Keratinocyte (primary cell): ENCODE results near the gene NPS. TPM values are rescaled to one million over a fixed set of nuclear protein-coding genes. Genes with fewer than 3 reads are reported as not detected.

Source experiments
- DNase-seq: peaks from one replicate; pipeline ENCODE4 v3.0.0-alpha.2; 2011; ENCODE audit warnings: low read depth, missing footprints, low spot score
- FAIRE-seq: peaks from 2 replicates; lab custom pipeline; 2011; peaks lifted over from hg19 to GRCh38; lab: Jason Lieb, UNC
- H2AFZ ChIP-seq: 2 replicates; pipeline ENCODE4 v1.6.0; 2012; ENCODE audit warnings: low read length, control low read depth, inconsistent platforms; ENCODE audit not compliant: control insufficient read depth
- H3K27ac ChIP-seq: 2 replicates; pipeline ENCODE4 v1.5.1; 2011; ENCODE audit warnings: low read length; ENCODE audit not compliant: control insufficient read depth, insufficient read depth
- H3K27me3 ChIP-seq: 3 replicates; pipeline ENCODE4 v1.6.0; 2011; ENCODE audit warnings: low read length; ENCODE audit not compliant: control insufficient read depth, insufficient read depth; ENCODE audit errors: extremely low read depth
- H3K36me3 ChIP-seq, 2 experiments: 2 replicates in 1 of 2; 3 replicates in 1 of 2; pipeline ENCODE4 v1.5.1; 2011; ENCODE audit warnings: low read length in 2 of 2, mild to moderate bottlenecking in 1 of 2; ENCODE audit not compliant: control insufficient read depth in 2 of 2, insufficient read depth in 2 of 2; ENCODE audit errors: extremely low read depth in 1 of 2
- H3K4me1 ChIP-seq: 3 replicates; pipeline ENCODE4 v1.5.1; 2011; ENCODE audit warnings: low read length; ENCODE audit not compliant: control insufficient read depth, insufficient read depth; ENCODE audit errors: extremely low read depth
- H3K4me2 ChIP-seq: 3 replicates; pipeline ENCODE4 v1.6.0; 2011; ENCODE audit warnings: low read depth, low read length; ENCODE audit not compliant: control insufficient read depth, insufficient read depth; ENCODE audit errors: extremely low read depth
- H3K4me3 ChIP-seq, 3 experiments: fragments of 200-600 bp in 1 of 3; sonication (generic) in 1 of 3; 2 replicates in 2 of 3; 3 replicates in 1 of 3; pipeline ENCODE4 v1.5.1; 2011 to 2016; ENCODE audit warnings: low read length in 3 of 3, mild to moderate bottlenecking in 3 of 3, control low read depth in 2 of 3, inconsistent platforms in 1 of 3, low read depth in 1 of 3, mixed read lengths in 1 of 3, mixed run types in 1 of 3, moderate library complexity in 1 of 3; ENCODE audit not compliant: control insufficient read depth in 2 of 3, insufficient read depth in 2 of 3; ENCODE audit errors: extremely low read depth in 1 of 3
- H3K79me2 ChIP-seq: 2 replicates; pipeline ENCODE4 v1.6.0; 2012; ENCODE audit warnings: low read length; ENCODE audit not compliant: control insufficient read depth, insufficient read depth
- H3K9ac ChIP-seq: 3 replicates; pipeline ENCODE4 v1.6.0; 2011; ENCODE audit warnings: low read length; ENCODE audit not compliant: control insufficient read depth, insufficient read depth; ENCODE audit errors: extremely low read depth
- H3K9me1 ChIP-seq: 3 replicates; pipeline ENCODE4 v1.6.0; 2011; ENCODE audit warnings: low read length; ENCODE audit not compliant: control insufficient read depth, insufficient read depth; ENCODE audit errors: extremely low read depth
- H3K9me3 ChIP-seq: 2 replicates; pipeline ENCODE4 v1.5.1; 2012; ENCODE audit warnings: low read depth, low read length; ENCODE audit not compliant: control insufficient read depth
- H4K20me1 ChIP-seq: 3 replicates; pipeline ENCODE4 v1.6.0; 2011; ENCODE audit warnings: low read length; ENCODE audit not compliant: control insufficient read depth, insufficient read depth; ENCODE audit errors: extremely low read depth
- CTCF ChIP-seq, 3 experiments: IDR thresholded peaks in 1 of 3; conservative IDR thresholded peaks in 1 of 3; optimal IDR thresholded peaks in 1 of 3; 2 replicates in 2 of 3; 3 replicates in 1 of 3; pipeline versions ENCODE3 to v1.5.1; 2011; ENCODE audit warnings: low read length in 3 of 3, mild to moderate bottlenecking in 3 of 3, moderate library complexity in 2 of 3, control low read depth in 1 of 3, inconsistent platforms in 1 of 3; ENCODE audit not compliant: insufficient read depth in 2 of 3; ENCODE audit errors: extremely low read depth in 1 of 3
- EZH2 ChIP-seq: IDR thresholded peaks from one replicate; pipeline ENCODE4 v1.6.1; 2012; ENCODE audit warnings: inconsistent platforms, mild to moderate bottlenecking, low read length, moderate library complexity
- dilution Hi-C: fragments of 300-500 bp; cut with MboI; formaldehyde crosslinking; loops from one replicate; pipeline ENCODE4 v1.7.0; 2020; ENCODE audit warnings: low sequenced_read_pairs; ENCODE audit not compliant: extremely low pct_ligation_motif_present
- polyA plus RNA-seq, 5 experiments: library from polyadenylated mRNA; depleted of rRNA in 3 of 5; stranded (reverse) in 3 of 5; stranded (forward) in 1 of 5; unstranded in 1 of 5; fragments of >200 nt; gene quantifications; 1 replicate in 1 of 5; 2 replicates in 3 of 5; 3 replicates in 1 of 5; pipeline versions ENCODE4 v1.2.1 to v1.2.3, GENCODE V29; 2011 to 2012; ENCODE audit warnings: missing spikeins in 2 of 5, low read depth in 1 of 5, low replicate concordance in 1 of 5

The NPS gene
- polyA plus RNA-seq, 1 donor (not counting 4 experiments of a cell fraction or from before 2014, with no cell fraction given) = not detected

DNA sequence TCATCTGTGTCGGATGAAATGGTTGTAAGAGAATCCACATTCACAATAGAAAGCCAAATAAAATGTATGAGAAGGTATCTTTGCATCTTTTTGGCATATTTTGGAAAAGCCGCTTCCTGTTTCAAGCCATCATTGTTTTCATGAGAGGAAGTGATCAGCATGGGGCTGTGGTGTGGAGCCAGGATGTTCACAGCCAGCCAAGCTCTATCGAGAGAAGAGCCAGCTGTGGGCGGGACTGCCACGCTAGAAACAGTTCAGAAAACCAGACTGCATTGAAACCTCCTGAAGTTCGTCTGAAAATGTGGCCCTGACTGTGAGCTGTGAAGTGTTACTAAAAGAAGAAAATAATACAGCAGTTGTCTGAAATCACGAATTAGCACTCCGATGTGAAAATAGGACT is 21.2 kb upstream of the NPS start:
- no peaks in the 10 kb centered on the region for H4K20me1 ChIP-seq

DNA sequence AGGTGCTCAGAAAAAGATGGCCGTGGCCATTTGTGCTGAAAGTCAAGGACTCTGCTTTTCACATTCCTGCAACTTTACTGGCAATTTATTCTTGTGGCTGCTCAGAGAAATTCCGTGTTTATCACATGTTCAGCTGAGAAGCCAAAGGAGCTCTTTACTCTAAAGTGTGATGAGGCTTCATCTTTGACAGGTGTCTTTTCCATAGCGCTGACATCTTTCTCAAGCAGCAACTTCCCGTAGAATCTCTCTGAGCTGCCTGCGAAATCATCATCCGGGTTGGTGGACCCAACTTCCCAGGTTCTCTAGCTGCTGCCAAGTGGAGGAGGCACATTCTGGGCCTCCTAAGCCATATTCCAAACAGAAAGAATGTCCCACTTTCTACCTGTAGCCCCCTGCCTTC is 16.9 kb upstream of the NPS start:
- TF ChIP-seq CTCF (optimal IDR thresholded peaks at IDR 0.05 in 1 of 3, IDR thresholded peaks at IDR 0.05 in 1 of 3, conservative IDR thresholded peaks at IDR 0.05 in 1 of 3; ENCODE audit: extremely low read depth in 1 of 3, insufficient read depth in 2 of 3, low read length in 3 of 3) (no peak), EZH2 (no peak)
- Histone ChIP-seq H3K9me3 (no peaks in the 10 kb centered on the region), H2AFZ (no peak overlapping the region), H3K27me3 (no peaks in the 10 kb centered on the region), H3K4me1 (no peaks in the 10 kb centered on the region), H3K9ac (no peak overlapping the region), H3K4me3 (no peak overlapping the region), H3K27ac (no peak overlapping the region), H3K4me2 (no peak overlapping the region), H4K20me1 (no peaks in the 10 kb centered on the region), H3K9me1 (no peaks in the 10 kb centered on the region), H3K79me2 (no peaks in the 10 kb centered on the region), H3K36me3 (no peaks in the 10 kb centered on the region)
- DNase-seq (no peak), FAIRE-seq (no peak)
- dilution Hi-C loops = no loop called here

More for the DNA sequence above, 21.2 kb upstream of the NPS start:
- Histone ChIP-seq H3K27ac (no peak overlapping the region), H2AFZ (no peak overlapping the region), H3K4me3 (no peak overlapping the region), H3K36me3 (no peaks in the 10 kb centered on the region), H3K9me1 (no peaks in the 10 kb centered on the region), H3K9me3 (no peaks in the 10 kb centered on the region), H3K27me3 (no peaks in the 10 kb centered on the region), H3K9ac (no peak overlapping the region), H3K4me2 (no peak overlapping the region), H3K4me1 (no peaks in the 10 kb centered on the region), H3K79me2 (no peaks in the 10 kb centered on the region)
- dilution Hi-C loops = no loop called here
- TF ChIP-seq CTCF (optimal IDR thresholded peaks at IDR 0.05 in 1 of 3, IDR thresholded peaks at IDR 0.05 in 1 of 3, conservative IDR thresholded peaks at IDR 0.05 in 1 of 3; ENCODE audit: extremely low read depth in 1 of 3, insufficient read depth in 2 of 3, low read length in 3 of 3) (no peak), EZH2 (no peak)
- DNase-seq (no peak), FAIRE-seq (no peak)
